ENCODE measurements around the gene ASIC3.

The ASIC3 gene

GRCh38 chr7:151062399-151063211 lies 14.3 kb downstream of the ASIC3 start:
- no peak overlapping the region for H2AFZ ChIP-seq (ENCODE audit: low read length)
- TF ChIP-seq EZH2phosphoT487 (IDR thresholded peaks at IDR 0.05; ENCODE audit: borderline replicate concordance) (no peak), CTCF (conservative IDR thresholded peaks at IDR 0.05; ENCODE audit: low read length) (no peak)
- no peak overlapping the region for H3K9ac ChIP-seq (ENCODE audit: low read depth, low read length, poor library complexity, severe bottlenecking)
- peak overlapping the region; percentile 94 for H3K4me2 ChIP-seq (ENCODE audit: low read depth, low read length, poor library complexity, severe bottlenecking)
- H3K9me2 ChIP-seq (replicated peaks; ENCODE audit: low read depth, low read length) = no peaks in the 10 kb centered on the region
- H3F3A ChIP-seq (ENCODE audit: low read depth) = no peaks in the 10 kb centered on the region
- H3K27me3 ChIP-seq (ENCODE audit: insufficient read depth, low read length, poor library complexity, severe bottlenecking) = no peaks in the 10 kb centered on the region
- peaks cover 25% of the 10 kb centered on the region; the same call in 1 of the 2 replicates for H3K36me3 ChIP-seq (ENCODE audit: insufficient read depth, low read length)
- H3K9me3 ChIP-seq (ENCODE audit: insufficient read depth, low read depth, low read length) = no peaks in the 10 kb centered on the region
- peak overlapping the region; percentile 93 for H3K4me3 ChIP-seq (ENCODE audit: low read length, poor library complexity, severe bottlenecking)
- H3K4me1 ChIP-seq (ENCODE audit: insufficient read depth, low read length, poor library complexity, severe bottlenecking) = peaks cover 22% of the 10 kb centered on the region
- H4K20me1 ChIP-seq (ENCODE audit: insufficient read depth, low read length, poor library complexity, severe bottlenecking) = peaks cover 28% of the 10 kb centered on the region
- peaks cover 29% of the 10 kb centered on the region for H3K79me2 ChIP-seq (ENCODE audit: insufficient read depth, low read length)

- Histone ChIP-seq H2AFZ (ENCODE audit: low read length) (no peak overlapping the region), H3K9me2 (replicated peaks; ENCODE audit: low read depth, low read length) (no peaks in the 10 kb centered on the region), H3F3A (ENCODE audit: low read depth) (no peaks in the 10 kb centered on the region), H3K36me3 (ENCODE audit: insufficient read depth, low read length) (peaks cover 30% of the 10 kb centered on the region; the same call in 1 of the 2 replicates), H3K27me3 (ENCODE audit: insufficient read depth, low read length, poor library complexity, severe bottlenecking) (no peaks in the 10 kb centered on the region), H3K9ac (ENCODE audit: low read depth, low read length, poor library complexity, severe bottlenecking) (no peak overlapping the region), H3K4me2 (ENCODE audit: low read depth, low read length, poor library complexity, severe bottlenecking) (no peak overlapping the region), H4K20me1 (ENCODE audit: insufficient read depth, low read length, poor library complexity, severe bottlenecking) (peaks cover 28% of the 10 kb centered on the region), H3K79me2 (ENCODE audit: insufficient read depth, low read length) (peaks cover 29% of the 10 kb centered on the region), H3K4me3 (ENCODE audit: low read length, poor library complexity, severe bottlenecking) (no peak overlapping the region), H3K9me3 (ENCODE audit: insufficient read depth, low read depth, low read length) (no peaks in the 10 kb centered on the region), H3K4me1 (ENCODE audit: insufficient read depth, low read length, poor library complexity, severe bottlenecking) (peaks cover 22% of the 10 kb centered on the region)
- TF ChIP-seq EZH2phosphoT487 (IDR thresholded peaks at IDR 0.05; ENCODE audit: borderline replicate concordance) (no peak), CTCF (conservative IDR thresholded peaks at IDR 0.05; ENCODE audit: low read length) (no peak)
Measured at GRCh38 chr7:151063212-151063561, 14.9 kb downstream of the ASIC3 start.

GRCh38 chr7:151064454-151064853 lies 16.1 kb downstream of the ASIC3 start:
- H3K36me3 ChIP-seq (ENCODE audit: insufficient read depth, low read length) = peaks cover 36% of the 10 kb centered on the region; the same call in 1 of the 2 replicates
- no peak overlapping the region for H2AFZ ChIP-seq (ENCODE audit: low read length)
- H3F3A ChIP-seq (ENCODE audit: low read depth) = no peaks in the 10 kb centered on the region
- no peak overlapping the region for H3K4me3 ChIP-seq (ENCODE audit: low read length, poor library complexity, severe bottlenecking)
- no peaks in the 10 kb centered on the region for H3K9me3 ChIP-seq (ENCODE audit: insufficient read depth, low read depth, low read length)
- H3K27me3 ChIP-seq (ENCODE audit: insufficient read depth, low read length, poor library complexity, severe bottlenecking) = no peaks in the 10 kb centered on the region
- H3K9me2 ChIP-seq (replicated peaks; ENCODE audit: low read depth, low read length) = no peaks in the 10 kb centered on the region
- no peak overlapping the region for H3K9ac ChIP-seq (ENCODE audit: low read depth, low read length, poor library complexity, severe bottlenecking)
- H3K79me2 ChIP-seq (ENCODE audit: insufficient read depth, low read length) = peaks cover 29% of the 10 kb centered on the region
- TF ChIP-seq EZH2phosphoT487 (IDR thresholded peaks at IDR 0.05; ENCODE audit: borderline replicate concordance) (no peak), CTCF (conservative IDR thresholded peaks at IDR 0.05; ENCODE audit: low read length) (no peak)
- H3K4me2 ChIP-seq (ENCODE audit: low read depth, low read length, poor library complexity, severe bottlenecking) = no peak overlapping the region
- peaks cover 28% of the 10 kb centered on the region for H4K20me1 ChIP-seq (ENCODE audit: insufficient read depth, low read length, poor library complexity, severe bottlenecking)
- H3K4me1 ChIP-seq (ENCODE audit: insufficient read depth, low read length, poor library complexity, severe bottlenecking) = peaks cover 13% of the 10 kb centered on the region
